GM23338 (cell line): ENCODE data around the gene IGSF5. TPM values are rescaled to one million over a fixed set of nuclear protein-coding genes. Genes with fewer than 3 reads are reported as not detected.

Experiments
- ATAC-seq: fragments of 200-7000 bp; cut with Tn5 transposase; 3 replicates; pipeline ENCODE4 v1.9.1; 2020
- DNase-seq: peaks from one replicate; pipeline ENCODE4 v3.0.0-alpha.2; 2015; ENCODE audit warnings: low spot score
- H2AFZ ChIP-seq: fragments of 200-600 bp; sonication (generic); 2 replicates; pipeline ENCODE4 v1.8.0; 2016; ENCODE audit warnings: antibody characterized with exemption, mild to moderate bottlenecking, moderate library complexity
- H3F3A ChIP-seq: fragments of 200-600 bp; sonication (generic); replicated peaks from 2 replicates; pipeline ENCODE4 v1.8.0; 2017; ENCODE audit warnings: antibody characterized with exemption, mixed run types, low read depth
- H3K27ac ChIP-seq: fragments of 200-600 bp; sonication (generic); 2 replicates; pipeline ENCODE4 v1.6.1; 2016; ENCODE audit warnings: low read depth
- H3K27me3 ChIP-seq: fragments of 200-600 bp; sonication (generic); 2 replicates; pipeline ENCODE4 v1.8.0; 2016; ENCODE audit warnings: mild to moderate bottlenecking, mixed run types, moderate library complexity; ENCODE audit not compliant: insufficient read depth
- H3K36me3 ChIP-seq: fragments of 200-600 bp; sonication (generic); 2 replicates; pipeline ENCODE4 v1.8.0; 2016; ENCODE audit warnings: mild to moderate bottlenecking; ENCODE audit not compliant: insufficient read depth
- H3K4me1 ChIP-seq: fragments of 200-600 bp; sonication (generic); 2 replicates; pipeline ENCODE4 v1.8.0; 2016; ENCODE audit warnings: mild to moderate bottlenecking, moderate library complexity; ENCODE audit not compliant: insufficient read depth
- H3K4me2 ChIP-seq: fragments of 200-600 bp; sonication (generic); 2 replicates; pipeline ENCODE4 v1.7.1; 2017; ENCODE audit warnings: mixed run types
- H3K4me3 ChIP-seq: fragments of 200-600 bp; sonication (generic); 2 replicates; pipeline ENCODE4 v1.6.1; 2016; ENCODE audit warnings: mixed run types
- H3K79me2 ChIP-seq: fragments of 200-600 bp; sonication (generic); replicated peaks from 2 replicates; pipeline ENCODE4 v1.8.0; 2017; ENCODE audit warnings: mild to moderate bottlenecking; ENCODE audit not compliant: insufficient read depth
- H3K9me2 ChIP-seq: fragments of 200-600 bp; sonication (generic); 2 replicates; pipeline ENCODE4 v1.8.0; 2017; ENCODE audit not compliant: insufficient read depth
- H4K20me1 ChIP-seq: fragments of 200-600 bp; sonication (generic); replicated peaks from 2 replicates; pipeline ENCODE4 v1.8.0; 2017; ENCODE audit warnings: mild to moderate bottlenecking; ENCODE audit not compliant: insufficient read depth
- H3K27ac Mint-ChIP-seq: 2 replicates; pipeline ENCODE4 v1.8.0; 2020; ENCODE audit warnings: inconsistent platforms, mild to moderate bottlenecking, moderate library complexity, mixed read lengths
- H3K27me3 Mint-ChIP-seq: 3 replicates; pipeline ENCODE4 v1.8.0; 2022; ENCODE audit warnings: low read depth, mild to moderate bottlenecking, moderate library complexity, mixed read lengths, inconsistent platforms; ENCODE audit not compliant: insufficient read depth, poor library complexity
- H3K36me3 Mint-ChIP-seq: 3 replicates; pipeline ENCODE4 v1.8.0; 2021; ENCODE audit warnings: low read depth, mild to moderate bottlenecking, inconsistent platforms, moderate library complexity, mixed read lengths
- H3K4me1 Mint-ChIP-seq: 3 replicates; pipeline ENCODE4 v1.8.0; 2020; ENCODE audit warnings: mild to moderate bottlenecking, inconsistent platforms, mixed read lengths
- H3K4me3 Mint-ChIP-seq: 3 replicates; pipeline ENCODE4 v1.8.0; 2021; ENCODE audit warnings: moderate library complexity, mild to moderate bottlenecking, inconsistent platforms, mixed read lengths
- H3K9me3 Mint-ChIP-seq: 3 replicates; pipeline ENCODE4 v1.8.0; 2020; ENCODE audit warnings: moderate library complexity, mild to moderate bottlenecking, inconsistent platforms, mixed read lengths
- CREB1 ChIP-seq: fragments of 250-450 bp; sonication (Bioruptor Pico); IDR thresholded peaks from 2 replicates; pipeline ENCODE4 v1.5.0; 2020; ENCODE audit warnings: low read depth, mild to moderate bottlenecking, moderate library complexity
- CTCF ChIP-seq, 2 experiments: fragments of 200-600 bp in 1 of 2; sonication (generic) in 1 of 2; conservative IDR thresholded peaks; 2 replicates each; pipeline versions ENCODE4 v1.5.1 to v1.6.1; 2016 to 2017; ENCODE audit warnings: antibody characterized with exemption in 2 of 2, low read depth in 2 of 2, mild to moderate bottlenecking in 2 of 2, moderate library complexity in 1 of 2
- ETS1 ChIP-seq: IDR thresholded peaks from 2 replicates; pipeline ENCODE4 v1.6.1; 2016; ENCODE audit warnings: antibody characterized with exemption
- EZH2 ChIP-seq: fragments of 200-600 bp; sonication (generic); IDR thresholded peaks from one replicate; pipeline ENCODE4 v1.8.0; 2017; ENCODE audit warnings: antibody characterized with exemption, mild to moderate bottlenecking, low read depth; ENCODE audit not compliant: unreplicated experiment
- EZH2phosphoT487 ChIP-seq: fragments of 200-600 bp; sonication (generic); IDR thresholded peaks from one replicate; pipeline ENCODE4 v1.8.1; 2018; ENCODE audit warnings: antibody characterized with exemption; ENCODE audit not compliant: unreplicated experiment
- JUNB ChIP-seq: IDR thresholded peaks from one replicate; pipeline ENCODE4 v1.6.1; 2016; ENCODE audit warnings: antibody characterized with exemption; ENCODE audit not compliant: unreplicated experiment
- NANOG ChIP-seq: IDR thresholded peaks from 2 replicates; pipeline ENCODE4 v1.6.1; 2016; ENCODE audit warnings: antibody characterized with exemption, borderline replicate concordance
- POLR2AphosphoS5 ChIP-seq: IDR thresholded peaks from 2 replicates; pipeline ENCODE4 v1.6.1; 2016; ENCODE audit warnings: antibody characterized with exemption, low read depth
- REST ChIP-seq: IDR thresholded peaks from one replicate; pipeline ENCODE4 v1.6.1; 2018; ENCODE audit warnings: antibody characterized with exemption; ENCODE audit not compliant: unreplicated experiment
- STAT1 ChIP-seq: IDR thresholded peaks from one replicate; pipeline ENCODE4 v1.6.1; 2016; ENCODE audit warnings: antibody characterized with exemption; ENCODE audit not compliant: unreplicated experiment
- ZNF114 ChIP-seq: fragments of 250-450 bp; sonication (Bioruptor Pico); IDR thresholded peaks from 2 replicates; pipeline ENCODE4 v1.5.0; 2020; ENCODE audit warnings: mild to moderate bottlenecking, moderate library complexity
- ZNF331 ChIP-seq: fragments of 250-450 bp; sonication (Bioruptor Pico); IDR thresholded peaks from 2 replicates; pipeline ENCODE4 v1.5.0; 2020; ENCODE audit warnings: low read depth, mild to moderate bottlenecking, moderate library complexity
- ZNF462 ChIP-seq: fragments of 250-450 bp; sonication (Bioruptor Pico); IDR thresholded peaks from 2 replicates; pipeline ENCODE4 v1.5.0; 2020; ENCODE audit warnings: mild to moderate bottlenecking, moderate library complexity
- polyA plus RNA-seq: library from polyadenylated mRNA; unstranded; fragments of >200 nt; fragmentation: Nextera tagmentation; extraction: Ambion mirVana; gene quantifications from 2 replicates; pipeline ENCODE4 v1.2.1, GENCODE V29; 2016
- total RNA-seq: library from RNA; depleted of rRNA; stranded (reverse); fragments of >200 nt; shearing (Covaris generic); gene quantifications from 2 replicates; pipeline ENCODE4 v1.2.3, GENCODE V29; 2014

Gene IGSF5
- total and polyA plus RNA-seq, 2 experiments from 2014 or later, result 4.4 to 10.1 TPM

- no peaks in the 10 kb centered on the region for H3K27me3 ChIP-seq
- no peak overlapping the region for H3K27ac ChIP-seq
- ATAC-seq (no peak), DNase-seq (no peak)
- H3K4me3 ChIP-seq, result no peak overlapping the region
- Mint-ChIP-seq H3K27ac (no peak overlapping the region), H3K4me3 (no peak overlapping the region), H3K27me3 (no peaks in the 10 kb centered on the region), H3K9me3 (peaks cover 16% of the 10 kb centered on the region), H3K4me1 (peaks cover 8% of the 10 kb centered on the region), H3K36me3 (peaks cover 54% of the 10 kb centered on the region)
- H3K36me3 ChIP-seq, result peaks cover 10% of the 10 kb centered on the region; the same call in 1 of the 2 replicates
- no peak overlapping the region for H2AFZ ChIP-seq
- H3K9me2 ChIP-seq, result no peaks in the 10 kb centered on the region
- no peaks in the 10 kb centered on the region for H4K20me1 ChIP-seq
- H3F3A ChIP-seq, result no peaks in the 10 kb centered on the region
- 0 out of 2 replicates have a peak, but pooled peaks cover 3% of the 10 kb centered on the region for H3K79me2 ChIP-seq
- no peak overlapping the region for H3K4me2 ChIP-seq
- no peaks in the 10 kb centered on the region; the same call in 1 of the 2 replicates for H3K4me1 ChIP-seq
- no peak for TF ChIP-seq EZH2
- TF ChIP-seq ZNF462 (CRISPR knock-in tag), result no peak
- no peak for TF ChIP-seq ZNF114 (CRISPR knock-in tag)
- TF ChIP-seq POLR2AphosphoS5, result no peak
- no peak for TF ChIP-seq JUNB
- no peak for TF ChIP-seq REST
- no peak for TF ChIP-seq EZH2phosphoT487
- TF ChIP-seq STAT1, result no peak
- TF ChIP-seq ETS1, result no peak
- no peak for TF ChIP-seq CTCF (conservative IDR thresholded peaks at IDR 0.05; ENCODE audit: low read depth in 2 of 2)
- no peak for TF ChIP-seq CREB1 (CRISPR knock-in tag)
- TF ChIP-seq NANOG, result no peak
- no peak for TF ChIP-seq ZNF331 (CRISPR knock-in tag)
These were observed 17.4 kb upstream of the IGSF5 start for GRCh38 chr21:39727401-39728120.
